Measurements from ENCODE around the gene ABAT.

Gene ABAT

GRCh38 chr16:8631373-8631772 lies 43.0 kb upstream of the ABAT start:
- no peak for DNase-seq (ENCODE audit: low spot score)
- TF ChIP-seq CTCF (IDR thresholded peaks at IDR 0.05; ENCODE audit: extremely low read depth, insufficient read depth, missing control alignments): no peak
- in situ Hi-C loops (cut with MboI; ENCODE audit: low pct_unique_long_range_greater_than_20kb, low sequenced_read_pairs, unreplicated experiment): no loop called here

- DNase-seq (ENCODE audit: low spot score): no peak
- in situ Hi-C loops (cut with MboI; ENCODE audit: low pct_unique_long_range_greater_than_20kb, low sequenced_read_pairs, unreplicated experiment): no loop called here
- no peak for TF ChIP-seq CTCF (IDR thresholded peaks at IDR 0.05; ENCODE audit: extremely low read depth, insufficient read depth, missing control alignments)
Observed at GRCh38 chr16:8631818-8632465, 42.5 kb upstream of the ABAT start.

- DNase-seq (ENCODE audit: low spot score): no peak
- TF ChIP-seq CTCF (IDR thresholded peaks at IDR 0.05; ENCODE audit: extremely low read depth, insufficient read depth, missing control alignments): no peak
- in situ Hi-C loops (cut with MboI; ENCODE audit: low pct_unique_long_range_greater_than_20kb, low sequenced_read_pairs, unreplicated experiment): no loop called here
Observed at GRCh38 chr16:8632675-8633182, 41.7 kb upstream of the ABAT start.

GRCh38 chr16:8634991-8635736 lies 39.3 kb upstream of the ABAT start:
- DNase-seq (ENCODE audit: low spot score): no peak
- in situ Hi-C loops (cut with MboI; ENCODE audit: low pct_unique_long_range_greater_than_20kb, low sequenced_read_pairs, unreplicated experiment): no loop called here
- TF ChIP-seq CTCF (IDR thresholded peaks at IDR 0.05; ENCODE audit: extremely low read depth, insufficient read depth, missing control alignments): peak; percentile 17

GRCh38 chr16:8639694-8640093 lies 34.7 kb upstream of the ABAT start:
- no peak for TF ChIP-seq CTCF (IDR thresholded peaks at IDR 0.05; ENCODE audit: extremely low read depth, insufficient read depth, missing control alignments)
- no peak for DNase-seq (ENCODE audit: low spot score)
- in situ Hi-C loops (cut with MboI; ENCODE audit: low pct_unique_long_range_greater_than_20kb, low sequenced_read_pairs, unreplicated experiment): no loop called here

GRCh38 chr16:8641671-8642070 lies 32.7 kb upstream of the ABAT start:
- no peak for DNase-seq (ENCODE audit: low spot score)
- in situ Hi-C loops (cut with MboI; ENCODE audit: low pct_unique_long_range_greater_than_20kb, low sequenced_read_pairs, unreplicated experiment): no loop called here
- TF ChIP-seq CTCF (IDR thresholded peaks at IDR 0.05; ENCODE audit: extremely low read depth, insufficient read depth, missing control alignments): no peak
